ENCODE measurements around the gene LCN10.

LCN10 gene

DNA sequence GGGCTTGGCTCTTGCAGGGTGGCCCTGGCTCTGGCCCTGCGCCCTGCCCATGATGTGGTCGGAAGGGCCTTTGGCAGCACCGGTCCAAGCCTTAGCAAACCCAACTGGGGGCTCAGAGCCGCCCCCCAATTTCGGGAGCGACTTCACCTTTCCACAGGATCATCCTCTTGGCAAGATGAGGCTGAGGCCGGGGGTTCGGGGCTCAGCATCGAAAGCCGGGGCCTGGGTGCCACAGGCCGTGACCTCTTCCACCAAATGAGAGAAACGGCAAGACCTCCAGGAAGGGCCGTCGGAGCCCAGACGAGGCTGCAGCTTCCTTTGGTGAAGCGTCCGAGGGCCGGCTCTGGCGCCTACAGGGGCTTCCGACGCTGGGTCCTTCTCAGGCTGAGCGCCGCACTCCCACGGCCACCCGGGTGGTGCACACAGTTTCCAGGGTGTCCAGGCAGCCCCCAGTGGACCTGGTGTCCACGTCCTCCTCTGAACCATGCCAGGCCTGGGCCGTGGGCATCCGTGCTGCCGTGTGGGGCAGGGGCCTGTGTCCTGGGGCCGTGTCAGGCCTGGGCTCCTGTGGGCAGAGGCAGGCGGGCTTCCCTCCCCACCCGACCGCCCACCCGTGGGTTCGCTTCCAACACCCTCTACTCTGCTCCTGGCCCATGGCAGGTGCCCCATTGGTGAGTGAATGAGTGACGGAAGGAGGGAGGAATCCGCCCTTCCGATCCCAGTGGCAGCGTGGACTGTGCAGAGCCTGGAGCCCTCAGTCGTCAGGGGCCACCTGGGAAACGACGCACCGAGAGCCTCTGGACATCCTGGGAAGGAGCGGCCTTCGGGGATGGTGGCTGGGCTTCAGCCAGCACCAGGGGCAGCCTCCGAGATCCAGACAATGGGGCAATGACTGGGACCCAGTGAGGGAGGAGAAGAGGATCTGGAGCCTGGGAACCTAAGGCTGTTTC, 50.3 kb downstream of the LCN10 start:
- DNase-seq, result no peak
- intact Hi-C loops (cut with DNase I), result no loop called here

DNA sequence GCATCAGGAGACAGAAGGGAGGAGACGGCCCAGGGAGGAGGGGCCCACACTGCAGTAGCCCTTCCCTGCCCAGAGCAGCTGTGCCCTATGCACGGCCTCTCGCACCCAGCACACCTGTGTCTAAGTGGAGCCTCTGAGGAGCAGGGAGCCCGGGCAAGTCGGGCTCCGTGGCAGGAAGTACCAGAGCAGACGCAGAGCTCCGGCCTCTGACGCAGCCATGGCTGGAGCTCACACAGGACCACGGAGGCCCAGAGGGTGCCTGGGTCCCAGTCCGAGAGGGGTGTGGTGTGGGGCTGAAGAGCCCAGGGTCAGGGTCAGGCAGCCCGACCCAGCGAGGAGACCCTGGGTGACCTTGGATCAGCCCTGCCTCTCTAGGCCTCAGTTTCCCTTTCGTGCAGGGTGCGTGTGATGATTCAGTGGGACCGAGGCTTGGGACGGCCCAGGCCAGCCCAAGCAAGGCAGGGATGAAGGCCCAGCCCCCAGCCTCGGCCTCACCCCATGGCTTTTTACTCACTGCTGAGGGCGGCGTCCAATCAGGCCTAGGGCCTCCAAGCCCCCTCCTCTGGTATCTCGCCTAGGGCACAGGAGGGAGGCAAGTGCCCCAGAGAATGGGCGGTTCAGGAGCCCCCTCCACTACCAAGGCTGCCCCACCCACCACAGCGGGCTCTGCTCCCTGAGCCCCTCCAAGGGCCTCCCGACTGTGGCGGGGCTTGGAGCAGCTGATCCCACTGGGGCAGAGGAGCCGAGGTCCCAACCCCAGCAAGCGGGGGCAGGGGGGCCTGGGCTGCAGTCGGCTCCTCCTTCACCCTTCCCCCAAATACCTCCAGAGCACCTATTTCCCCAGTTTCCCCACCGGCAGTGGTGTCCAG, 51.2 kb downstream of the LCN10 start:
- intact Hi-C loops (cut with DNase I), result no loop called here
- DNase-seq, result peak in 1 of 10 donors; percentile 82

DNA sequence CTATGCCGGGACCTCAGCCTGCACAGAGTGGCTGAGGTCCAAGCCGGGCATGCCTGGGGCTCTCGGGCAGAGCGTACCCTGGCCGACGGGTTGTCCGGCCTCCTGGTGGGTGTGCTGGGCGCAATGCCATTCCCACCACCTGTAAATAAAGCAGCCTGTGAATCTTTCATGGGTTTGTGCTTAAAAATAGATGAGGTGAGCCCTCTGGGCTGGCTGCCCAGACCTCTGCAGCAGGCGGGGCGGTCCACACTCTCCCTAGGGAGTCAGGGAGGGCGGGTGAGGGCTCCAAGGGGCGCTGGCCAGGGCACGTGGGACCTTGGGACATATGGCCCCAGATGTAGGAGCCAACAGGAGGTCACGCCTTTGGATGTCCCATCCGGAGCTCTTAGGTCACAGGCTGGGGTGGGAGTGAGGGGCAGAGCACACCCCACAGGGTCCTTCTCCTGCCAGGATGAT, 51.9 kb downstream of the LCN10 start:
- intact Hi-C loops (cut with DNase I), result no loop called here
- DNase-seq, result no peak

DNA sequence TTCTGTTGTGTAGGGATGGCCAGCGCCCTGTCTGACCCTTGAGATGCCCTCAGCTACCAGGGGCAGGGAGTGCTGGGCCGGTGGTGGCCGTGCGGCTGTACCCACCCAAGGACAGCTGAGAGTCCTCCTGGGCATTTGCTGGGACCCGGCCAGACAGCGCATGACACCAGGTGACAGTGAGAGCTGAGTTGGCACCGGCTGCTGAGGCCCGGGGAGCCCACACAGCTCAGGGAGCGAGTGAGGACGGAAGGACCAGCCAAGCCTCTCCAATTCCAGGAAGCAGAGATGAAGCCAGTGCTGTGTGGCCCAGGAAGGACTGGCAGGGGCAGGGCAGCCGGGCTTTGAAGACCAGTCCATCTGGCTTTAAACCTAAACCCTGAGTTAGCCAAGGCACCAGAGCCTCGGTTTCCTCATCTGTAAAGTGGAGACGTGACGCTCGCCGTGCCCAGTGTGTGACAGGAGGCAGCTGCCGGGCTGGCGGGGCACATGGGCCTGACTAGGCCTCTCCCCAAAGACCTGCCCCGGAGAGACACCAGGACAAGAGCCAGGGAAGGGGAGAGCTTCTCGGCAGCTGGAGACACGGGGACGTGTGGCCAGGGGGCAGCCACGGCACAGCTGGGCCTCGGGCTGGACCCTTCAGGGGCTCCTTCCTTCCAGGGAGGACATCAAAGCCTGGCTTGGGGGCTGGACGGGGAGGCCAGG, 52.5 kb downstream of the LCN10 start:
- intact Hi-C loops (cut with DNase I), result no loop called here
- no peak for DNase-seq

DNA sequence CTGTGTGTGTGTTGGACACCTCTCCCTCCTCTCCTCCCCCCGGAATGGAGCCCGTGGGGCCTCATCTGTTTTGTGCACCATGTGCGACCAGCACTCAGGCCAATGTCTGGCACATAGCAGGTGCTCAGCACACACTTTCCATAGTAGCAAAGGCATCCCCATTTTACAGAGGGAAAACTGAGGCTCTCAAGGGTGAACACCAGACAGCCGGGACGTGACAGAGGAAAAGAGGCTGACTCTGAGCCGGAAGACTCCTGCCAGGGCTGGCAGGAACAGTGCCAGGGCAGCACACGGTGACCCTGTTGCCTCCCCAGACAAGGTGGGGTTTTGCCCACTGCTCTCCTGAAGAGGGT, 53.7 kb downstream of the LCN10 start:
- DNase-seq, result no peak
- intact Hi-C loops (cut with DNase I), result no loop called here

DNA sequence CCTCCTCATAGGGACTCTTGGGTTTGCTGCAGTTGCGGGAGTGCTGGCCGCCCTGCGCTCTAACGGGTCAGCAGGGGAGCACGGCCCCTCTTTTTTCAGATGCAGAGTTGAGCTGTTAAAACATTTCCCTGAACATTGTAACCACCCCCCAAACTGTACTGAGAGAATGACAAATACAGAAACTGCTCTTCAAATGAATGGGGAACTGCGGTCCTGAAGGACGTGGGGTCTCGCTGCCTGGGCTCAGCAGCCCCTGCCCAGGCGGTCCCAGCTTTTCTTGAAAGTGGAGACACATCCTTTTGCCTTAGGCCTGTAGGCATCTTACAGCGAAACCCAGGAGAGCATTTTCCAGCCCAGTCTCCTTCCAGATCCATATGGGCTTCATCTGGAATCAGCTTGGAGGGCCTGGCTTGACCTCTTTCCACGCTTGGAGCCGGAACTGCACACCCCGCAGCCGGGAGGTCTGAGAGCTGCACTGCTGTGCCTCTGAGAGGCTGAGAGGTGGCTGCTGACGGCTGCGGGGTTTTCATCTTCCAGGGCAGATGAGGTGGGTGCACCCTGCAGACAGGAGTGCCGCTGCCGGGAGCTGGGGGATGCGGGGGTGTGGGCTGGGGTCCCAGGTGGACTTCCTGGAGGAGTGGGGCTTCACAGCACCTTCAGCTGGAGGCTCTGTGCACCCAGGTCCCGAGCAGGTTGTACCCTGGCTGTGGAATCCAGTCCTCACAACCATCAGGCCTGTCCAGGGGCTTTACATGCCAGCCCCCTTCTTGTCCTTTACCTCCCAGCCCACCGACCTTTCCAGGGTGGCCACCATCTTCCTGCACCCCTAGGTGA, 54.2 kb downstream of the LCN10 start:
- intact Hi-C loops (cut with DNase I), result no loop called here
- no peak for DNase-seq

Data from posterior cingulate gyrus (tissue), 11 donors.